Kasumi-1 (cell line): Measurements from ENCODE around the gene PTPN7.
"Not testable (repeated sequence)": the region's sequence is repeated elsewhere in the genome, so short reads cannot be mapped to it uniquely, and the experiment has no call there.

Source experiments
- DNase-seq, 2 experiments: peaks; one replicate each; lab custom pipeline; 2025; lab: John Stamatoyannopoulos, UW

PTPN7 gene

DNA sequence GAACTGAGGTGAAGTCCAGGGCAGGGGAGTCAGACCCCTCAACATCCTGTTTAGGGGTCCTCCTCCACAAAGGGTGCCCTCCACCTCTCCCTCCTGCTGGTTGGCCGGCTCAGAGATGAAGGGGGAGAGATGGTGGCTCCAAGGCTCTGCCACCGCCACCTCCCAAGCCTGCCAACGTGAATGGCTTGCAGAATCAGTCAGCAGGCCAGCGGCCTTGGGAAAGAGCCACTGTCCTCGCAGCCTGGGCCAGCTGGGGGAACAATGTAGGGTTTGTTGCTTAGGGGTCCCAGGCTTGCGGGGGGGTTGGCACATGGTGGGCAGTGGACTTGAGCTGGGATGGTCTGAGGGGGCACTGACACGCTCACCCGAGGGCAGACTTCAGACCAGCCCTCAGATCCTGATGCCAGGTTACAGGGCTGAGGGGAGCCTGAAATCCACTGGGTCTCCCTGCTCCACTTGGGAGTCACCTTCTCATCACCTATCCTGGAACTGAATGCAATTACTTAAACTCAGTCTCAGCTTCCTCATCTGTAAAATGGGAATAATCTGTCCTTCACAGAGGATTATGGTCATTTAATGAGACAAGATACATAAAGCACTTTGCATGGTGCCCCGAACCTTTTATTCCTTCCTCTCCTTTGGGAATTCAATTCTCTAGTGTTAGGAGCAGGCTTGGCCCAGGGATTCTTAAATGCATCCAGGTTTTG, 29.4 kb downstream of the PTPN7 start:
- no peak for DNase-seq

DNA sequence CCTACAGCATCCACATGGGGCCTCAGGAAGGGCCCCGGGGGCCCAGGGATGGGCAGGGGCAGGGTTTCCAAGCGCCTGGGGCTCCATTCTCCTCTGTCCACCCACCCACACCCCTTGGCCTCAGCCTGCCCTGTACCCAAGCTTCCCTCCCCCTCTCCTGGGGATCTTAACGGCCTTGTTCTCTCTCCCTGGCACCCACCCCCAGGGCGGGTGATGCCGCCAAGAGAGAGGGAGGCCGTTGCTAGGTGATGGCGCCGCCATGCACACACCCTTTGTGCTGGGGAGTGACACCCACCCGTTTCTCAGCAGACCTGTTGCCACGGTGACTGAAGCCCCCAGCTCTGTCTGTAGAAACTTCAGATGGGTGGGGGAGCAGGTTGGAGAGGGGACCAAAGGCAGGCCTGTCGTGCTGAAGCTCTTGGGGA, 30.1 kb downstream of the PTPN7 start:
- DNase-seq = no peak

DNA sequence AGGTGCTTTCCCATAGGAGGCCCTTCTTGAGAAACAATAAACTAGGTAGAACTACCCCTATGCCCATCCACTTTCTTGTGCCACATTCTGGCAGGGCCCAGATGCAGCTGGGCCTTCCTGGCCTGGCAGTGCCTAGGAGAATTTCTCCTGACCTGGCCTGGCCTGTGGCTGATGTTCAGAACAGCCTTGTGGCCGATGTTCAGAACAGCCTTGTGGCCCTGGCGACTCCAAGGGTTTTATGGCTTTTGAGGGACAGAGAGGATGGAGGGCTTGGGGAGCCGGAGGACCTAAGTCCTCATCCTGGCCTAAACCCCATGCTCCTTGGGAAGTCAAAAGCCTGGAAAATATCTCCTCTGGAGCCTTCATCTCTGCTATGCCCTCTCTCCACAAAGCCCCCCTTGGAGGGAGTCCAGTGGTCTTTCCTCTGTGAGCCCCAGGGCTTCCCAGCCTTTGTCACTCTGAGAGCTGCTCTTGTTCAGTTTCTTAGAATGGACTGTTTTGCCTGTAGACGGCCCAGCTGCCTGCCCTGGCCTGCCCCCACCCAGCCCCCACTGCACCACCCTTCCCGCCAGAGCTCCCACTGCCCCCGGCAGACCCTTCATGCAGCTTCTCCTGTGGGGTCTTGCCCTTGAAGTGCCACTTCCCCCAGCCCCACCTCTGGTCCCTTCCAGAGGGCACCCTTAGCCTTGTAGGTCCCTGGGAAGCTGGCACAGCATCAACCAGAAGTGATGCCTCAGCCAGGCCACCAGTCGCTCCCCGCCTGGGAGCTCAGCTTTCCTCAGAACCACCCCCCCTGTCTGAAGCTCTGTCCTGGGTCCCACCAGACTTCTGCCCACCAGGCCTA, 30.7 kb downstream of the PTPN7 start:
- no peak for DNase-seq

DNA sequence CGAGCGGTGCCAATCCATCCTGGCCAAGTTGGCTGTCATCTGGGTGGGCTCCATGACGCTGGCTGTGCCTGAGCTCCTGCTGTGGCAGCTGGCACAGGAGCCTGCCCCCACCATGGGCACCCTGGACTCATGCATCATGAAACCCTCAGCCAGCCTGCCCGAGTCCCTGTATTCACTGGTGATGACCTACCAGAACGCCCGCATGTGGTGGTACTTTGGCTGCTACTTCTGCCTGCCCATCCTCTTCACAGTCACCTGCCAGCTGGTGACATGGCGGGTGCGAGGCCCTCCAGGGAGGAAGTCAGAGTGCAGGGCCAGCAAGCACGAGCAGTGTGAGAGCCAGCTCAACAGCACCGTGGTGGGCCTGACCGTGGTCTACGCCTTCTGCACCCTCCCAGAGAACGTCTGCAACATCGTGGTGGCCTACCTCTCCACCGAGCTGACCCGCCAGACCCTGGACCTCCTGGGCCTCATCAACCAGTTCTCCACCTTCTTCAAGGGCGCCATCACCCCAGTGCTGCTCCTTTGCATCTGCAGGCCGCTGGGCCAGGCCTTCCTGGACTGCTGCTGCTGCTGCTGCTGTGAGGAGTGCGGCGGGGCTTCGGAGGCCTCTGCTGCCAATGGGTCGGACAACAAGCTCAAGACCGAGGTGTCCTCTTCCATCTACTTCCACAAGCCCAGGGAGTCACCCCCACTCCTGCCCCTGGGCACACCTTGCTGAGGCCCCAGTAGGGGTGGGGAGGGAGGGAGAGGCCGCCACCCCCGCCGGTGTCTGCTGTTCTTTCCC, 32.4 kb downstream of the PTPN7 start:
- DNase-seq = no peak

DNA sequence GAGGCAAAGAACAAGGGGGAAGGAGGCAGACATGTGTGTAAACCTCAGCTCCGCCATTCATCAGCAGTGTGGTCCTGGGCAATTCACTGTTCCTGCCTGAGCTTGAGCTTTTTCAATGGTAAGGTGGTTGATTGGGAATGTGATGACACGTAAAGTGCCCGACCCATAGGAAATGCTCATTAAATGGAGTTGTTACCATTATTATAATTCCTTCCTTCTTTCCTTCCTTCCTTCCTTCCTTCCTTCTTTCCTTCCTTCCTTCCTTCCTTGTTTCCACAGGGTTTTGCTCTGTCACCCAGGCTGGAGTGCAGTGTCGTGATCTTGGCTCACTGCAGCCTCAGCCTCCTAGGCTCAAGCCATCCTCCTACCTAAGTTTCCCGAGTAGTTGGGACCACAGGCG, 33.3 kb downstream of the PTPN7 start:
- DNase-seq = no peak

DNA sequence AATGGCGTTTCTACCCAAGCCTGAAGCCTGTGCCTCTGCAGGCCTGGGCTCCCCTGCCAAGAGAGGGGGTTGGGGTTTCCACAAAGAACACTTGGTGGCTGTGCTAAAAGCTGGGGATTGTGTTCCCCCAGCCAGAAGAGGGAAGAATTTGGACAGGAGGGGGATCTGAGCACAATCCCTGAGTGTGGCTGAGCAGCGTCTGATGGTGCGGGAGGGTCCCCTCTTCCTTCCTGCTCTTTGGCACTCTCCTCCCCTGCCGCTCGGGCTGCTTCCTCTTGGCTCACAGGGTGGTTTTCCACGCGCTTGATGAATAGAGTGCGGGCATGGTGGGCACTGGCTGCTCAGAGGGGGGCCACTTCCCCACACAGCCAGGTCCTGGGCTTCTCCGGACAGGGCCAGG, 34.0 kb downstream of the PTPN7 start:
- DNase-seq = peak; percentile 47 to 56

DNA sequence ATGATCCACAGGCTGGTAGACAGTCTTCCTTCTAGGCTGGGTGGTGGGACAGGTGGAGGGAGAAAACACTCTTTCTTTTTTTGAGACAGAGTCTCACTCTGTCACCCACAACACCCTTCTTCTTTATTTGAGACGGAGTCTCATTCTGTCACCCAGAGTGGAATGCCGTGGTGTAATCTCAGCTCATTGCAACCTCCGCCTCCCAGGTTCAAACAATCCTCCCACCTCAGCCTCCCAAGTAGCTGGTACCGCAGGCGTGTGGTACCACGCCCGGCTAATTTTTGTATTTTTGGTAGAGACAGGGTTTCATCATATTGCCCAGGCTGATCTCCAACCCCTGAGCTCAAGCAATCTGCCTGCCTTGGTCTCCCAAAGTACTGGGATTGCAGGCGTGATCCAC, 34.8 kb downstream of the PTPN7 start:
- no peak for DNase-seq

DNA sequence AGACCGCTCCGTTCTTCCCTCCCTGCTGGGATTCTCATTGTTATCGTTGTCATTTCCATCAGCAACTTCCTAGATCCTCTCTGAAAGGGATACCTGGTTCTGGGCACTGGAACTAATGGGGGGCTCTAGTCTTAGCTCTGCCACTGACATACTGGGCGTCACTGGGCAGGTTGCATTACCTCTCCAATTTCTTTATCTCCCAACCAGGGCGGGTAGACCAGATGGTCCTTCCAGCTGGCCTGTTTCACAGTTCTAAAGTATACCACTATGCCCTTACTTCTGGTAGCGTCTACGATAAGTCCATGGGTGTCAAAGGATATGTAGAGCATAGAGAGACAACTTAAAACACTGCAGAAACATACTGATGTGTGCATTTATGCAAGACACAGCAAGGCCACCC, 36.3 kb downstream of the PTPN7 start:
- no peak for DNase-seq

DNA sequence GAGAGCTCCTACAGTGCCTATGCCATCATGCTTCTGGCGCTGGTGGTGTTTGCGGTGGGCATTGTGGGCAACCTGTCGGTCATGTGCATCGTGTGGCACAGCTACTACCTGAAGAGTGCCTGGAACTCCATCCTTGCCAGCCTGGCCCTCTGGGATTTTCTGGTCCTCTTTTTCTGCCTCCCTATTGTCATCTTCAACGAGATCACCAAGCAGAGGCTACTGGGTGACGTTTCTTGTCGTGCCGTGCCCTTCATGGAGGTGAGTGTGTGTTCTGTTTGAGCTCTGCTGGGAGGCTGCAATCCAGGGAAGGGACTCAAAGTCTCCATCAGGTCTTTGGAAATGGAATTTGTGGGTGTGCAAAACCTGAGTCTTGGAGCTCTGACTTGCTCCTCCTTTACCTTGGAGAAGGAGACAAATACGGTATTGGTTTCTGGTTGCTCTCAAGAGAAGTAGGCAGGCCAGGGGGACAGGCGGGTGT, 37.0 kb downstream of the PTPN7 start:
- no peak for DNase-seq

DNA sequence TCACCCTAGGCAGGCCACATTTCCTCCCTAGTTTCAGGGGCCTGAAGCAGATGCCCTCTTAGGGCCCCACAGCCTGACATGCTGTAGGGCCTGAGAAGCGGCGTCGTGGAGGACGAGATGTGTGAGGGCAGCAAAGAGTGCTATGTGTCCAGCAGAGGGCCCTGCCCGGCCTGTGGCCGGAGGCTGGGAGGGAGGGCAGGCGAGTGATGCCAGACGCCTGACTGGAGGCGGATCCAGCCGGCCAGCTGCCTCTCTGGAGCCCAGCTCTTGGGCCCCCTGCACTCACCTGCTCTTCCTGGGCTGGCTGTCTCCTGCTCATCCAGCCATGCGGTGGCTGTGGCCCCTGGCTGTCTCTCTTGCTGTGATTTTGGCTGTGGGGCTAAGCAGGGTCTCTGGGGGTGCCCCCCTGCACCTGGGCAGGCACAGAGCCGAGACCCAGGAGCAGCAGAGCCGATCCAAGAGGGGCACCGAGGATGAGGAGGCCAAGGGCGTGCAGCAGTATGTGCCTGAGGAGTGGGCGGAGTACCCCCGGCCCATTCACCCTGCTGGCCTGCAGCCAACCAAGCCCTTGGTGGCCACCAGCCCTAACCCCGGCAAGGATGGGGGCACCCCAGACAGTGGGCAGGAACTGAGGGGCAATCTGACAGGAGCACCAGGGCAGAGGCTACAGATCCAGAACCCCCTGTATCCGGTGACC, 37.6 kb downstream of the PTPN7 start, which contains the start of gene GPR37L1:
GPR37L1 (plus strand) TSS at position 279 of the 697 bp plus-strand sequence; CDS start at position 326, 47 bp downstream.
- no peak for DNase-seq

DNA sequence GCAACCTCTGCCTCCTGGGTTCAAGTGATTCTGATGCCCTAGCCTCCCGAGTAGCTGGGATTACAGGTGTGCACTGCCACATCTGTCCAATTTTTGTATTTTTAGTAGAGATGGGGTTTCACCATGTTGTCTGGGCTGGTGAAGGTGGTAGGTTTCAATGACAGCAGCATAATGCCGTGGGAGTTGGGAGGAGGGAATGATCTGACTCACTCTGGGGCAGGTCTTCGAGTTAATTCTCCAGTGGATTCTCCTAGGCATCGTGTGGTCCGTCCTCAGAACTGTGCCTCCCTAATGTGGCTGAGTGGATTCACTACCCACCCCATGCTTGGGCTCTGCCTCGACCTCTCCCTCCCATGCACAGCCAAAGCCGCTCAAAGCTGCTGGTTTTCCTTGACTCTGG, 39.4 kb downstream of the PTPN7 start:
- no peak for DNase-seq

DNA sequence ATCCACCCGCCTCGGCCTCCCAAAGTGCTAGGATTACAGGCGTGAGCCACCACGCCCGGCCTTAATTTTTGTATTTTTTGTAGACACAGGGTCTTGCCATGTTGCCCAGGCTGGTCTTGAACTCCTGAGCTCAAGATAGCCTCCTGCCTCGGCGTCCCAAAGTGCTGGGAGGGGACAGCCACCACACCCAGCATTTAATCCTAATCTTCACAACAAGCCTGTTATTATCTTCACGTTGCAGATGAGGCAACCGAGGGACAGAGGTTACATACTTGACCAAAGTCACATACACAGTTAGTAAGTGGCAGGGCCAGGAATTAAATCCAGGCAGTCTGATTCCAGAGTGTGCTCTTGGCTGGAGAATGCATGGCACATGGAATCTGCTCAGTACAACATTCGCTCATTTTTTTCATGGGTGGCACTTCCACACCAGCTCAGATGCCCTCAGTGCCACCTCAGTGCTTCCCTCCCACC, 42.5 kb downstream of the PTPN7 start:
- DNase-seq = no peak

DNA sequence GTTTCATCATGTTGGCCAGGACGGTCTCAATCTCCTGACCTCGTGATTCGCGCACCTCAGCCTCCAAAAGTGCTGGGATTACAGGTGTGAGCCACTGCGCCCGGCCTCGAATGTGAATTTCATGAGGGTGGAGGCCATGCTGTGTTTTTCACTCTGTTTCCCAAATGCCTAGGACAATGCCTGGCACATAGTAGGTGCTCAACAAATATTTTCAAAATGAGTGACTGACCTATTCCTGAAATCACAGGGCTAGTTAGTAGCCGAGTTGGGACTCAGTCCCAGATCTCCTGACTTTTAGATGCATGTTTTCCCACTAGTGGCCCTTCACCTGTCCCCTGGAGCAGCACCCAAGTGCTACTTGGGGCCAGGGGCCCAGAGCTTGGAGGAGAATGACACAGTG, 44.1 kb downstream of the PTPN7 start:
- DNase-seq = no peak

DNA sequence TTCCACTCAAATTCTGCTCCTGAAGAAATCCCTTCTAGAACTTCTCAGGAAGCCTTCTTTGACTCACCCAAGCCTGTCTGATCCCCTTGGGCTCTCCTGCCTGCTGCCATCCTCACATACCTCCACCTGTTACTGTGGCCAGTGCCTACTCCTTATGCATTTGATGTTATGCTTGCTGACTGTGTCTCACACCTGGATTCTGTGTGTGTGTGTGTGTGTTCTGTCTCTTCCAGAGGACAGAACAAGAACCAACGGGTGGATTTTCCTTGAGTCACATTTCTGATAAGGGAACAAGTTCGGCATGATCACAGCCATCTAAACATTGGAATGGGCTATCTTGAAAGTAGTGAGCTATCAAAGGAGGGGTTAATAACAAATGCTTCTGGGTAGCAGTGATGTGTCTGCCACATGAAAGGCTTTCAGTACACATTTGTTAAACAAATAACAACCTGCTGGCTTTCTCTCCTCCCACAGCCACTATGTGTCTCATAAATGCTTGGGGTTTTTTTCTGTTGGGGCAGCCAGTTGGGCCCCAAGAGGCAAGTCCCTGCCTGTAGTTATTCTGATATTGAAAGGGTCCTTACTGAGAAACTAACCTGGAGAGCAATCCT, 46.6 kb downstream of the PTPN7 start:
- no peak for DNase-seq

DNA sequence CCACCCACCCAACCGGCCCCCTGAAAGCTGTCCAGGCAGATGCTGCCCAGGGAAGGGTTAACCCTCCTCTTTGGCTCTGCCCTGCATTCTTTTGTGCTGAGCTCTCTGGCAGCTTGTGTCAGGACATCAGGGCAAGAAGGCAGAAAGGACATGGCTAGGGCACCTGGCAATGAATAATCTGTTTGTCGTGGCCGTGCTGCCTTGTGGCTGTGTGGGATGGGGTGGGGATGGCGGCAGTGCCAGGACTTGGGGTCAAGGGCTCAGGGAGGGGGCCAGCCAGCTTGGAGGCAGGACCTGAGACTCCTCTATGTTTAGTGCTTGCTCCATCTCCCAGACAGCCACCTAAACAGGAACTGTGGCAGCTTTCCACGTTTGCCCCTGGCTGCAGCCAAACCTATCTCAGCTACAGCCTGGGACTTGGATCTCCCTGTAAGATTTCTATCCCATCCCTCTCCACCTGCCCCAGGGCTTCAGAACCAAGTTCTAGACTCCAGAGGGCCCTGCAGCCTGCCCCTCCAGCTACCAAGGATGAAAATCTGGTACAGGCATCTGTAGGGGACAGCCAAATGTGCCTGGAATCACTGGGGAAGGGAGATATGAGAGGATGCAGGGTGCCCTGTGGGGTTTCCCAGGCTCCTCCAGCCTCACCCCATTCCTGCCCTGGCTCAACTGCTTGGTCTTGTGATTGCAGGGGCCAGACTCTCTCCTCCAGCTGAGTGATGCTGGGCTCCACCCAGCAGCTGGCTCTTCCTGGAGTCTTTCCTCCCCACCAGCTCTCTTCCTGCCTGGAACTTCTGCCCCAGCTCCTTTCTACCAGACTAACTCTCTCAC, 47.3 kb downstream of the PTPN7 start:
- DNase-seq = no peak

DNA sequence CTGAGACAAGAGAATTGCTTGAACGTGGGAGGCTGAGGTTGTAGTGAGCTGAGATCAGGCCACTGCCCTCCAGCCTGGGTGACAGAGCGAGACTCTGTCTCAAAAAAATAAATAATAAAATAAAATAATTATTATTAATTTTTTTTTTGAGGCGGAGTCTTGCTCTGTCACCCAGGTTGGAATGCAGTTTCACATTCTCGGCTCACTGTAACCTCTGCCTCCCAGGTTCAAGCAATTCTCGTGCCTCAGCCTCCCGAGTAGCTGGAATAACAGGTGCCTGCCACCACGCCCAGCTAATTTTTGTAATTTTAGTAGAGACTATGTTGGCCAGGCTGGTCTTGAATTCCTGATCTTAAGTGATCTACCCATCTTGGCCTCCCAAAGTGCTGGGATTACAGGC, 48.8 kb downstream of the PTPN7 start:
- not testable (repeated sequence) for DNase-seq

DNA sequence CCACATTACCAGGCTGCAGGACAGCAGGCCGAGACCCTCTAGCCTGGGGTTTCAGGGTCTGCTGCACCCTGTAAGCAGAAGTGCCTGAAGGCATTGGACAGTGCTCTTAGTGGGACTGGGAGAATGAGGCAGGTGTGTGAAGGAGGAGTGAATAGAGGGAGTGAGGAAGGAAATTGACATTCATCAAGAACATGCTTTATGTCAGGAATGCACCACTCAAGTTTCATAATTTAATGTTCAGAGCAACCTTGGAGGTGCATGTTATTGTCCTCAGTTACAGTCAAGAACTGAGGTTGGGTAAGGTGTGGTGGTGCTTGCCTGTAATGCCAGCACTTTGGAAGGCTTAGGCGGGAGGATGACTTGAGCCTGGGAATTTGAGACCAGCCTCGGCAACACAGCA, 49.4 kb downstream of the PTPN7 start:
- DNase-seq = no peak

DNA sequence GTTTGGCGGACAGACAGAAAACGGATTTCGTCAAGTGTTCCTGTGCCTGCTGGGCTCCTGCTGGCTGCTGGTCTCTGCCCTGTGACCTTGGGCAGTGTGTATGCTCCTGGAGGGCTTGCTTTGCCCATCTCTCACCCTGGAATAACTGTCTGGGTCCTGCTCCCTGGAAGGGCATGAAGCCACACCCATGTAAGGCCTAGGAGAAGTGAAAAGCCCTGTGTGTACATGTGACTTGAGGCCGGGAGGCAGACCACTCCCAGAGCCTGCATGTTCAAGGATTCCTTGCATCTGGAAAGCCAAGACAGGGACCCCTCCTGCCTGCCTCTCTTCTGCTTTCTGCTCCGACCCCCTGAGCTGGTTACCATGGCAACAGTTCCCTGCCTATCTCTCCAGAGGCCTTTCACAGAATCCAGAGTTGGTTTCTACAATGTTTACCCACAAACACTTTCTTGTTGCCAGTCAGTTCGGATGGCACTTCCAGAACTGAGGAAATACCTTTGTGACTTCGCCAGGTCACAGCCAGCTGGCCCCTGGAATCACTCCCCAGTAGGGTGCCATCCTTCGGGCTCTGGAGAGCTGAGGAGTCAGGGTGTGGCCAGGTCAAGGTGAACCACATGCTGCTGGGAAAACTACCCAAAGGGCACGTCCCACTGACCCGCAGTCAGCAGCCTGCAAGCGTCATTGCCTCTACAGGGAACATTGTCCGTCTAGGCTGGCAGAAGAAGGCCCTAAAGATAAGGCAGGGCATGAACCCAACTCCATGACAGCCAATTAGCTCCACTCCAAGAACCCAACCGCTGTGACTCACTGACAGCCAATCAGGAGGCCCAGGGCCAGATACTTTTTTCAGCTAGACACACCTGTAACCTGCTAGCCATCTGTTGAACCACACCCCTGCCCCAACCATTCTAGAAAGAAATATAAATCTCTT, 52.3 kb downstream of the PTPN7 start:
- DNase-seq = no peak

DNA sequence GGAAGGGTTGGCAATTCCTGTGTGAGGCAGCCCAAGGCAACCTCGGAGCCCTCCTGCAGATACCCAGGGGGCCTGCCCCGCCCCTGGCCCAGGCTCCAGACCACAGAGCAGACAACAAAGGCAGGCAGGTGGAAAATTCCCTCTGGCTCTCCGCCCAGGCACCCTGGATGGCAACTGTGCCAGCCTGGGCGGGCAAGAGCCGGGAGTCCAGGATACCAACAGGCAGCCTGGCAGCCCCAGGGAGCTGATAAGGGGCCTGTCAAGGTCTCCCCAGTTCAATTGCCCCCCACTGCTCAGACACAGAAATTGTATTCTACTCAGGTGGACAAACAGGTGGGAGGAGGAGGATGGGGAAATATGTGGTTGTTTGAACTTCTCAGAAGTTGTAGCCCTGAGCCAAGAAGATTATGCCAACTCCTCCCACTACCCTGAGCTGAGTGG, 53.1 kb downstream of the PTPN7 start:
- DNase-seq = no peak
